HG02798 (cell line): ENCODE data around the gene GORASP1.
A peak's percentile ranks its signal among the peaks of the same experiment; 100 is the strongest.

ENCODE experiments used
- ATAC-seq: cut with Tn5 transposase; IDR thresholded peaks from one replicate; pipeline ENCODE4 v1.9.1; 2021; ENCODE audit warnings: mild to moderate bottlenecking; ENCODE audit not compliant: unreplicated experiment, poor library complexity

The GORASP1 gene

GRCh38 chr3:39126532-39127071 is 19.2 kb upstream of the GORASP1 start:
- no peak for ATAC-seq

GRCh38 chr3:39125841-39126500 is 18.5 kb upstream of the GORASP1 start:
- ATAC-seq: no peak

DNA sequence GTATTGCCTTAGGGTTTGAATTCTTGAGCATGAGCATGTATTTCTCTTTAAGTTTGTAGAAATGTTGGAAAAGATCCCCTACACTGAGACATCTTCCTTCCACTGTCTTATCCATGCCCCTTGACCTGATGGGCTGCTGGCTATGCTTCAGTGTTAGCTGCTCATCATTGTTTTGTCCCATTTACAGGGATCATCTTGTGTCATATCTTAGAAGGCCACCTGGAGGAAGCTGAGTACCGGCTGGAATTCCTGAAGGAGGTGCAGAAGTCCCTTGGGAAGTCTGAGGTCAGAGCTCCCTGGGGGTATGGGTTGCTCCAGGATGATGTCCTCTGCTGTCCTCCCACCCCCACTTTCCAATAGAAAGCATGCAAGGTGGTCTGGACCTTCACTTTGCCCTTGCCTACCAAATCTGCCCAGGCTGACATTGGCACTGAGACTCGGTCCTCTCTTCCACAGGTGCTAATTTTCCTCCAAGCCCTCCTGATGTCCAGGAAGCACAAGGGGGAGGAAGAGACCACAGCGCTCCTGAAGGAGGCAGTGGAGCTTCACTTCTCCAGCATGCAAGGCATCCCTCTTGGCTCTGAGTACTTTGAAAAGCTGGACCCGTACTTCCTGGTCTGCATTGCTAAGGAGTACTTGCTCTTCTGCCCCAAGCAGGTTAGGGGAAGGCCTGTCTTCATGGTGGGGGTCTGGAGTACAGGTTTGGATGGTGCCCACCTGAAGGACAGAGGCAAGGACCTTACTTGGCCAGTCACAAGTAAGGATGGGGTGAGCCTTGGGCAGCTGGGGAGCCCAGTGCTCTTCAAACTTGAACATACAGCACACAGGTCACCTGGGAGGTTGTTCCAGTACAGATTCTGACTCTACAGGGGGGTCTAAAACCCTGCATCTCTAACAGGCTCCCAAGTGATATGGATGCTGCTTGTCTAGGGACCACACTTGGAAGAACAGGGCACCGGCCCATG is 17.7 kb upstream of the GORASP1 start:
- ATAC-seq: no peak

- ATAC-seq: peak; percentile 59
These were observed 15.4 kb upstream of the GORASP1 start for GRCh38 chr3:39122813-39123212.

DNA sequence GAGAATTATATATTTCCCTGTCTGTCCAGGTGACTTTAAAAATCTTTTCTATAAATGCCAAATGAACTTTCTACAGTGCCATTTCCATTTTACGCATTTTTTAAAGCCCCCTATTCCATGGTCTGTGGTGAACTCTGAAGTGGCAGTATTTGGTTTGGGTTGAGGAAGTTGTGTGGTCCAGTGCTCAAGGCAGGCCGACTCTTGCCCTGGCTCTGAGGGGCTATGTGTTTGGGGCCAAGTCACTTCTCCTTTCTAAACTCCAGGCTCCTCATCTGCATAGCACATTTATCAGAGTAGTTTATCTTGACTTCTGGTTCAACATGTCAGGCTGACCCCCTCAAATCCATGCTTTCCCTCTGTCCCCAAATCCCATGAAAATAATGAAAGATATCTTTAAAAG is 14.2 kb upstream of the GORASP1 start:
- no peak for ATAC-seq

DNA sequence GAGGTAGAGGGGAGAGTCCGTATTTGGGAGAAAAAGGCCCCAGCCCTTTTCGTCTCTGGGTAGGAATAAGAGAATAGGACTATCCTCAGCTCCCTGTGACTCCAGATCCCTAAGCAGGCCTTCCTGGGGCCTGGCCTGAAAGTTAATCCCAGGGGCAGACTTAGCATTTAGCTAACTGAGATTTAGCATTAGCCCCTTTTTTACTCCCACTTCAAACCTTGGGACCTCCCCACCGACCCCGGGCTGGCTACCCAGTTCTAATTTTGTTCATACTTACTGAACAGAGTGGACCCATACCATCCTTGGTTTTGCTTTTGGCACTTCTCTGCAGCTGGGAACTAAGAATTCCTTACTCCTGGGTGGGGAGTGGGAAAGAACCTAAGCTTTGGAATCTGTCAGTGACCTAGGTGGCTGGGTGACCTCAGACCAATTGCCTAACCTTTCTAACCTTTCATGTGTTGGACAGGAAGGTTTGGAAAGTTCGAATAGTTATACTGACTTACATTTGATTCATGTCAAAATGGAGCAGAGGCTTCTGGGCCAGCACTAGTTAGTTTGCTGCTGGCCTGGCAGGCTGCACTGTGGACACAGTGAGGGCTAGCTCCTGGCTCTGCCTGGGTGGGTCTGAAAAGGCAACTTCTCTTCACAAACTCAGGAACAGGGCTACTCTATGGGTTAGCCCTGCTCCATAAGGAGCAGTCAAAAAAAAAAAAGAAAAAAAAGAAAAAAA is 11.7 kb upstream of the GORASP1 start:
- ATAC-seq: no peak

DNA sequence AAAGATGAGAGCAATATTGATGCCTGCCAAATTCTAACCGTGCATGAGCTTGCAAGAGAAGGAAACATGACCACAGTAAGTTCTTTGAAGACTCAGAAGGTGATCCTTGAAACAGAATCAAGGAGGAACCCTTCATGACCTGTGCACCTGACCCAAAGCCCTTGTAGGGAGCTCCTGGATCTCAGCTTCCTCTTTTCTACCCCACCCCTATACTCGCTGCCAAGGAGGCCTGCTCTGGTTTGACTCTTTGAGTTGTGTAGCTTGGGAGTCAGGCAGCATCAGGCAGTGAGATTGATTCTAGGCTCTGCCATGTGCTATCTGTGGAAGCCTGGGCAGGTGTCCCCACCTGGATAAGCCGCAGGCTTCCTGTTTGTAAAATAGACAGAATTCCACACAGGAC is 10.7 kb upstream of the GORASP1 start:
- no peak for ATAC-seq

- no peak for ATAC-seq
These were observed 8.4 kb upstream of the GORASP1 start for GRCh38 chr3:39115870-39116269.

GRCh38 chr3:39114456-39114855 is 7.0 kb upstream of the GORASP1 start:
- no peak for ATAC-seq

- no peak for ATAC-seq
These were observed 5.9 kb upstream of the GORASP1 start for GRCh38 chr3:39113291-39113690.

DNA sequence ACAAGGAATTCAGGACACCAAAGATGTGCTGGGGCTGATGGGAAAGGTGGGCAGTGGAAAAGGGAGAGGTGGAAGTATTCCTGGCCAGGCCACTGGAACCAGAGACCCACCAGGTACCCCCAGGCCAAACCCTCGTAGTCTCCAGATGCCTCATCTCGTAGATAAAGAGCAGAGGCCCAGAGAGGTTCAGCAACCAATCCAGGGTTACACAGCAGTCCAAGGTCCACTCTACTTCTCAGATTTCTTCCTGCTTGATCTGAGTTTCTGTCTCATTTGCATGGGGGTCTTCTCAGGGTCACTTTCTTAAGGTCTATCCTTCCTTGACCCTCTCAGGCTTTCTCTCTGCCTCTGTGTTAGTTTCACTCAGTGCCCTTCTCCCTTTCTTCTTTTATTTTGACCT is 5.1 kb upstream of the GORASP1 start:
- no peak for ATAC-seq

GRCh38 chr3:39112113-39112512 is 4.7 kb upstream of the GORASP1 start:
- ATAC-seq: no peak

DNA sequence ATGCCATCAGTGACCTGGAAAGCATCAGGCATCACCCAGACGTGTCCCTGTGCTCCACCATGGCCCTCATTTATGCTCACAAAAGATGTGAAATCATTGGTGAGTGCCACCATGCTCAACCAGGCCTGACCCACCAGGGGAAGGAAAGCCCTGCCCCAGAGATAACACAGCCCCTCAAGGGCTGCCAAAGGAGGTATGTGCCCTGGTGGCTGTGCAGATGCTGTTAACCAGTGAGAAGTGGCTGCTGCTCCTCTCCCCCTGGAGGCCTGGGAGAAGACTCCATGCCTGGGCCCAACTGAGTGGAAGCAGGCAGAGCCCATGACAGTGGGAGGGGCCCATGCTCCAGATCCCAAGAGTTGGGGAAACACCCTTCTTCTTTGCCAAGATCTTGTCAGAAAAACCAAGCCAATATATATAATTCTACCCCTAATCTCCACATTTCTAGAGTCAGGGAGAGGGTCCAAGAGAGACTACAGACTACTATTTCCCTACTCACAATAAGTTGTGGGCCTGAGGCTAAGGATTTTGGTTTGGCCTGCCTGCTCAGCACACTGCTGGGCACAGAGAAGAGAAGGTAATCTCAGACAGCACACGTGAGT is 2.7 kb upstream of the GORASP1 start:
- ATAC-seq: no peak

- ATAC-seq: no peak
These were observed 1.7 kb upstream of the GORASP1 start for GRCh38 chr3:39109086-39109485.

DNA sequence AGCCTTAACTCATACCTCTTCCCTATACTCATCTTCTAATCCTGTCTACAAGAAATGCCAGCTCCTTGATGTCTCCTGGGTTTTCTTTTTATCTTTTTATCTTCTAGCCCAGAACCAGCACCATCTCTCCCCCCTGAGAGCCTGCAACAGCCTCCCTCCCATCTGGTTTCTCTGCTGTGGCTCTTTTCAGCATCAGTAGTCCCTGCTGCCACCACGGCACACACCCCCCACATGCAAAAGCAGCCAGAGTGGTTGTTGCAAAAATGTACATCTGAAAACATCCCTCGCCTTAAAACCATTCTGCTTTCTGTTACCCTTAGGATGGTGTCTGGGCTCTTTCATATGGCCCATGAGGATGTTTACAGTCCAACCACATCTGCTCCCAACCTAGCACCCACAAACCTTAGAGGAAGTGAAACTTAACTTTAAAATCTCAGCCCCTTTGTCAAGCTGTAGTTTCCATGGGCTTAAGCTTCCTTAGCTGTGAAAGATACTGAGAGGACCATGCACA is 828 bp upstream of the GORASP1 start:
- peak; percentile 75 for ATAC-seq

DNA sequence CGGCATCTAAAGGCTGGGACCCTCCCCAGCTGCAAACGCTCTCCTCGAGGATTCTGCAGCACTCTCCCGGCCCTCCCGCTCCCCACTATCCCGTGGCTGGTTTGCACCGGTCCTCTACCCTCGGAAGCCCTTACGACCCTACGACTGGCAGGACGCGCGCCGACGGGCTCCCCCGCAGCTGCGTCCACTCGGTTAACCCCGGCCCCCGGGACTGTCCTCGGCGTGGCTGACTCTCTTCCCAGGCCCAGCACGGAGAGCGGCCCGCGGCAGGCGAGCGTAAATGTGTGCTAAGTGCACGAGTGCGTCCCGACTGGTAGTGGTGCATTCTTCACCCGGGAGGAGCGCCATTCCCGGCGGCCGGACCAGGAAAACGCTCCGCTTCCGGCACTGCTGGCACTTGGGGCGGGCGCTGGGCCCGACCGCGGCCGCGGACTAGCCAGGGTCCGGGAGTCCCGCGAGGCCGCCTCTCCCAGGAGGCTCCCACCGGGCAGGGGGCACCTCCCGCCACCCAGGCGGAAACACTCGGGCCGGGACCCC is 508 bp downstream of the GORASP1 start:
- ATAC-seq: peak; percentile 4

GRCh38 chr3:39106281-39106811 is 1.1 kb downstream of the GORASP1 start:
- no peak for ATAC-seq

DNA sequence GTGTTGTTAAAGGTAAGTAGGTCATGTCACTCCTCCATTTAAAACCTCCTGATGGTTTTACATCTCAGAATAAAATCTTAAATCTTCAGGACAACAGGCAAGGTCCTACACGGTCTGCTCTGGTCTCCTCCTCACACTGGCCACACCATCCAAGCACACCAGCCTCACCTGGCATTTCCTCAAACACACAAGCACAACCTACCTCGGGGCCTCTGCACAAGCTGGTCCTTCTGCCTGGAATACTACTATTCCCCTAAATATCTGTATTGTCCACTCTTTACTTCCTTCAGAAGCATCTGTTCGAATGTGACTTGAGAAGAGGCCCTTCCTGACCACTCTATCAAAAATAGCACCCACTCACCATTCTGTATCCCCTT is 1.8 kb downstream of the GORASP1 start:
- no peak for ATAC-seq

DNA sequence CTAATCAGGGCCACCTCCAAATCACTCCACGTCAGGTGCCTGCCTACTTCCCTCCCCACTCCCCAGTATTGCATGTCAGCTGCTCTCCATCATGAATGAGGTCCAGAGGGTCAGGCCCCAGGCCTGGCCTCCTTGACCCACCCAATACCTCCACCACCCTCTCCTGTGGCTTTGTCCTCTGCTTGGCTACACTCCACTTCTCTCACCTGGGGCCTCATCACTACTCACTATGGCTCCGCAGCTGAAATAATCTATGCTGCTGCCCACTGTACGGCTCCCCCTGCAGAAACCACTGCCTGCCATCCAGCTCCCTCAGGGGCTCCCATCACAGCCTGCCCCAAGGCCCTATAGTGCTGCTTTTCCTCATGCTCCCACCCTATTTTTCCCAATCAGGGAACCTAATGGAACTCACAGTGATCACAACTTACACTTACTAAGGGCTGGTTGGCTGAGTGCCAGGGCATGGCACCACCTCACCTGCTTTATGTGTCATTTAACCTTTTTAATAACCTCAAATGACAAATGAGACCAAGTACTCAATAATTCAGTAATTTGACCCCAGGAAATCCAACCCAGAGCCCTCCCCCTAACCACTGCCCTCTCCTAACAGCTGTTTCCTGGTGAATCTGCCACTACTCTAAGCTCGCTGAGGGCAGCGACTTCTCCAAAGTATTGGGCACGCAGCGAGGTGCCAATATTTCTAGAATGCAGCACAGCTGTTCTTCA is 2.3 kb downstream of the GORASP1 start:
- ATAC-seq: no peak
